GM21390 (cell line): ENCODE measurements around the gene EML1.

ENCODE experiments used
- ATAC-seq: cut with Tn5 transposase; IDR thresholded peaks from one replicate; pipeline ENCODE4 v1.9.1; 2021; ENCODE audit not compliant: unreplicated experiment

EML1 gene

GRCh38 chr14:99891266-99891665 lies 98.1 kb downstream of the EML1 start:
- ATAC-seq, result no peak

GRCh38 chr14:99891900-99892299 lies 98.7 kb downstream of the EML1 start:
- no peak for ATAC-seq

- no peak for ATAC-seq
These were observed 99.2 kb downstream of the EML1 start for GRCh38 chr14:99892406-99892805.

- no peak for ATAC-seq
These were observed 103.1 kb downstream of the EML1 start for GRCh38 chr14:99896361-99896760.

- no peak for ATAC-seq
These were observed 106.5 kb downstream of the EML1 start for GRCh38 chr14:99899578-99900178.

GRCh38 chr14:99902925-99903324 lies 109.7 kb downstream of the EML1 start:
- no peak for ATAC-seq

- no peak for ATAC-seq
These were observed 111.3 kb downstream of the EML1 start for GRCh38 chr14:99904506-99904905.

GRCh38 chr14:99905121-99905520 lies 111.9 kb downstream of the EML1 start:
- ATAC-seq, result no peak

GRCh38 chr14:99907761-99908652 lies 114.8 kb downstream of the EML1 start:
- no peak for ATAC-seq

GRCh38 chr14:99908653-99909250 lies 115.5 kb downstream of the EML1 start:
- ATAC-seq, result no peak

GRCh38 chr14:99909513-99910064 lies 116.4 kb downstream of the EML1 start:
- ATAC-seq, result no peak

- ATAC-seq, result no peak
These were observed 117.4 kb downstream of the EML1 start for GRCh38 chr14:99910337-99911309.

GRCh38 chr14:99915305-99916090 lies 122.3 kb downstream of the EML1 start:
- no peak for ATAC-seq

GRCh38 chr14:99916091-99916383 lies 122.8 kb downstream of the EML1 start:
- no peak for ATAC-seq

- ATAC-seq, result no peak
These were observed 125.6 kb downstream of the EML1 start for GRCh38 chr14:99918781-99919180.

GRCh38 chr14:99921425-99921824 lies 128.2 kb downstream of the EML1 start:
- ATAC-seq, result no peak

GRCh38 chr14:99924379-99924778 lies 131.2 kb downstream of the EML1 start:
- no peak for ATAC-seq

- ATAC-seq, result no peak
These were observed 132.3 kb downstream of the EML1 start for GRCh38 chr14:99925471-99925870.

GRCh38 chr14:99928963-99929362 lies 135.8 kb downstream of the EML1 start:
- no peak for ATAC-seq

GRCh38 chr14:99929601-99930000 lies 136.4 kb downstream of the EML1 start:
- no peak for ATAC-seq
